GM18520 (cell line): ENCODE data around the gene KRTAP27-1.

Source experiments
- ATAC-seq: cut with Tn5 transposase; IDR thresholded peaks from one replicate; pipeline ENCODE4 v1.9.1; 2021; ENCODE audit not compliant: unreplicated experiment

Gene KRTAP27-1

DNA sequence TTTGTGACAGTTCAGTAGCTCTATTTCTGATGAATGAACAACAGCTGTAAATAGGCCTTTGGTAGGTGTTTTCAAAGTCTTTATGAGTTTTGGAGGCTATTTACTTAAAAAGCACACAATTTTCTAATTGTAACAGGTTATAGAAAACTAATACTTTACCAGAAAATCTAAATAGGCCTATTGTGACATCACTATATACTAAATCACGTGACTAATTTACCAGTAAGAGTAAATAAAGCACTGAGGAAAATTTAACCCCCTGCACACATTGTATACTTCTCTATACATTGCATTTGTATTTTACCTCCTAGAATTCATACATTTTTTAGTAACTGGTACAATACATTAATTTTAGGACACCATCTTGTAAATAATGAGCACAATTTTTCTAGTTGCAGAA lies 32.4 kb downstream of the KRTAP27-1 start:
- no peak for ATAC-seq

DNA sequence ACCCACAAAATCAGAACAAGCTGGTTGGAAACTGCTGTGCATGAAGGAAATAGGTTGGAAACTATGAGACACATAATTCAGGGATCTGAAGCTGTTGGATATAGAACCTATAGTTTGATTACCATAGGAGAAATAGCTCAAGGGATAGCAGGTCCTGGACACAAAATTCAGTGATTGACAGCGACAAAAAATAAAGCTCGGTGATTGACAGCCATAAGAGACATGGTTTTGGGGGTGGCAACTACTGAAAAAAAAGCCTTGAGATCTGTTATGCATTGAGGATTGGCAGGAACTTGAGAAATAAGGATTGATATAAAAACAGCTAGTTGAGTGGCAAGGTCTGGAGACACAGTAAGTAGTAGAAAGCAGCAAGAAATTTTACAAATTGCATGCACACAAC lies 48.3 kb downstream of the KRTAP27-1 start, which contains the start of gene KRTAP25-1:
Gene KRTAP25-1 (minus strand): TSS at position 300 of the 400 bp plus-strand sequence. CDS start 24 bp downstream, at position 276.
- no peak for ATAC-seq
